Panc1 (cell line): ENCODE measurements around the gene SNRNP40. TPM values are rescaled to one million over a fixed set of nuclear protein-coding genes. Genes with fewer than 3 reads are reported as not detected.
A peak's percentile ranks its signal among the peaks of the same experiment; 100 is the strongest.
"Not testable (repeated sequence)": the region's sequence is repeated elsewhere in the genome, so short reads cannot be mapped to it uniquely, and the experiment has no call there.

Experiments used
- ATAC-seq: fragments of 200-7000 bp; cut with Tn5 transposase; 2 replicates; pipeline ENCODE4 v1.9.1; 2020; ENCODE audit warnings: mild to moderate bottlenecking, moderate library complexity
- BruUV-seq: library from RNA; stranded (reverse); fragments of 400-500 nt; replicated peaks from 2 replicates; lab custom pipeline; 2021; lab: Mats Ljungman, UMichigan
- CTCF ChIA-PET: fragments of 300-600 bp; sonication (Branson Sonifier 250); formaldehyde crosslinking; loops from one replicate; lab custom pipeline; 2022; ENCODE audit warnings: antibody characterized with exemption; lab: Charles Lee
- POLR2A ChIA-PET: fragments of 300-600 bp; sonication (Branson Sonifier 250); formaldehyde crosslinking; loops from one replicate; lab custom pipeline; 2022; ENCODE audit warnings: antibody characterized with exemption; lab: Charles Lee
- DNase-seq: peaks from one replicate; pipeline ENCODE4 v3.0.0-alpha.2; 2010; ENCODE audit warnings: low read depth, low spot score
- H3K27ac ChIP-seq: 2 replicates; pipeline ENCODE4 v1.5.1; 2011; ENCODE audit warnings: mild to moderate bottlenecking, low read length, inconsistent platforms
- H3K27me3 ChIP-seq: fragments of 200-500 bp; sonication (Bioruptor generic); 2 replicates; pipeline ENCODE4 v1.6.0; 2014; ENCODE audit warnings: low read length, inconsistent platforms; ENCODE audit not compliant: control insufficient read depth, insufficient read depth
- H3K36me3 ChIP-seq: fragments of 200-500 bp; sonication (Bioruptor generic); 2 replicates; pipeline ENCODE4 v1.5.1; 2014; ENCODE audit warnings: inconsistent platforms, mild to moderate bottlenecking, low read length, moderate library complexity; ENCODE audit not compliant: control insufficient read depth, insufficient read depth
- H3K4me1 ChIP-seq: 2 replicates; pipeline ENCODE4 v1.5.1; 2011; ENCODE audit warnings: inconsistent platforms, mild to moderate bottlenecking, low read length, moderate library complexity; ENCODE audit not compliant: control insufficient read depth, insufficient read depth
- H3K4me3 ChIP-seq, 2 experiments: 2 replicates each; pipeline ENCODE4 v1.5.1; 2011 to 2012; ENCODE audit warnings: low read depth in 2 of 2, low read length in 2 of 2, mild to moderate bottlenecking in 2 of 2, inconsistent platforms in 1 of 2, moderate library complexity in 1 of 2
- H3K9me3 ChIP-seq: fragments of 200-500 bp; sonication (Bioruptor generic); 2 replicates; pipeline ENCODE4 v1.5.1; 2014; ENCODE audit warnings: low read depth, mild to moderate bottlenecking, inconsistent platforms, low read length, moderate library complexity; ENCODE audit not compliant: control insufficient read depth, insufficient read depth
- POLR2AphosphoS5 ChIP-seq: IDR thresholded peaks from 2 replicates; pipeline ENCODE4 v1.6.1; 2012; ENCODE audit warnings: mild to moderate bottlenecking, low read depth, low read length, moderate library complexity
- SIN3A ChIP-seq: IDR thresholded peaks from 2 replicates; pipeline ENCODE4 v1.6.1; 2012; ENCODE audit warnings: low read depth, mild to moderate bottlenecking, low read length, moderate library complexity, borderline replicate concordance; ENCODE audit not compliant: insufficient read depth
- TCF7L2 ChIP-seq: IDR thresholded peaks from 2 replicates; pipeline ENCODE4 v1.6.1; 2011; ENCODE audit warnings: mild to moderate bottlenecking, low read depth, low read length, inconsistent platforms
- in situ Hi-C: cut with HindIII; loops from 2 replicates; pipeline ENCODE4 v1.10.0; 2016; ENCODE audit warnings: low sequenced_read_pairs, low pct_unique_long_range_greater_than_20kb
- intact Hi-C: fragments of 100-400 bp; cut with micrococcal nuclease; formaldehyde crosslinking; loops from one replicate; pipeline ENCODE4 v1.10.0; 2022; ENCODE audit not compliant: unreplicated experiment
- total RNA-seq: library from RNA; stranded (reverse); gene quantifications from one replicate; pipeline ENCODE4 v1.2.1, GENCODE V29; 2021; ENCODE audit not compliant: unreplicated experiment
- TF ChIP-seq, protein P1 (sequence below): fragments of 450-650 bp; IDR thresholded peaks from 2 replicates; pipeline ENCODE4 v1.5.1; 2017; ENCODE audit warnings: mild to moderate bottlenecking
- TF ChIP-seq, protein P2 (sequence below), 2 experiments: IDR thresholded peaks; 2 replicates each; pipeline ENCODE4 v1.6.1; 2011 to 2012; ENCODE audit warnings: low read depth in 2 of 2, control low read depth in 1 of 2, low read length in 1 of 2, mild to moderate bottlenecking in 1 of 2, moderate library complexity in 1 of 2; ENCODE audit not compliant: insufficient read depth in 1 of 2

Gene SNRNP40
- total RNA-seq, 1 experiment from 2014 or later: 99.3 TPM

DNA sequence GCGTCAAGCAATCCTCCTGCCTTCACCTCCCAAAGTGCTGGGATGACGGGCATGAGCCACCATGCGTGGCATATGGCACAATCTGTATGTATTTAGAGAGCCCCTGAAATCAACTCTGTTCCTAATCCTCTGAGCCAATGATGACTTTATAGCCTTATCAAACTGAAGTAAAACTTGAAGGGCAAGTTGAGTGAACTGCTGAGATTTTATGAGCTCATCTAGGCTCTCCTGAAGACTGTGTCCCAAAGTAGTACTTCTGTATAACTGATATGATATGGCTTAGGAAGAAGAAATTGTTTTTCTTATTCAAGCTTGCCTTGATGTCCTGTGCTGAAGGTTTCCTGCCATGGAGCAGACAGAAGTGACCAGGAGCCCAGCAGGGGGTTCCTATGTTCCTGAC lies 33.2 kb downstream of the SNRNP40 start:
- Histone ChIP-seq H3K27ac (no peak overlapping the region), H3K27me3 (no peaks in the 10 kb centered on the region), H3K4me1 (no peaks in the 10 kb centered on the region), H3K36me3 (peaks cover 30% of the 10 kb centered on the region), H3K9me3 (no peaks in the 10 kb centered on the region), H3K4me3 (no peak overlapping the region)
- in situ Hi-C loops (loop anchor here (5.0 kb wide), 1 partner anchor 66 kb away; no protein-coding TSS in a partner anchor), intact Hi-C loops (no loop called here)
- BruUV-seq: TSS peak; percentile 39
- ChIA-PET CTCF (interaction anchor here (0.6 to 0.7 kb wide), 2 partner anchors 33 to 78 kb away, joined by 4 to 5 read pairs; partner anchors contain the start of genes SNRNP40 and ZCCHC17), POLR2A (interaction anchor here (0.6 kb wide), 1 partner anchor 74 kb away, joined by 3 read pairs; no protein-coding TSS in a partner anchor)
- TF ChIP-seq TCF7L2 (no peak), SIN3A (no peak), POLR2AphosphoS5 (no peak)
- TF ChIP-seq, protein P1, sequence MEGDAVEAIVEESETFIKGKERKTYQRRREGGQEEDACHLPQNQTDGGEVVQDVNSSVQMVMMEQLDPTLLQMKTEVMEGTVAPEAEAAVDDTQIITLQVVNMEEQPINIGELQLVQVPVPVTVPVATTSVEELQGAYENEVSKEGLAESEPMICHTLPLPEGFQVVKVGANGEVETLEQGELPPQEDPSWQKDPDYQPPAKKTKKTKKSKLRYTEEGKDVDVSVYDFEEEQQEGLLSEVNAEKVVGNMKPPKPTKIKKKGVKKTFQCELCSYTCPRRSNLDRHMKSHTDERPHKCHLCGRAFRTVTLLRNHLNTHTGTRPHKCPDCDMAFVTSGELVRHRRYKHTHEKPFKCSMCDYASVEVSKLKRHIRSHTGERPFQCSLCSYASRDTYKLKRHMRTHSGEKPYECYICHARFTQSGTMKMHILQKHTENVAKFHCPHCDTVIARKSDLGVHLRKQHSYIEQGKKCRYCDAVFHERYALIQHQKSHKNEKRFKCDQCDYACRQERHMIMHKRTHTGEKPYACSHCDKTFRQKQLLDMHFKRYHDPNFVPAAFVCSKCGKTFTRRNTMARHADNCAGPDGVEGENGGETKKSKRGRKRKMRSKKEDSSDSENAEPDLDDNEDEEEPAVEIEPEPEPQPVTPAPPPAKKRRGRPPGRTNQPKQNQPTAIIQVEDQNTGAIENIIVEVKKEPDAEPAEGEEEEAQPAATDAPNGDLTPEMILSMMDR: no peak
- TF ChIP-seq, protein P2, sequence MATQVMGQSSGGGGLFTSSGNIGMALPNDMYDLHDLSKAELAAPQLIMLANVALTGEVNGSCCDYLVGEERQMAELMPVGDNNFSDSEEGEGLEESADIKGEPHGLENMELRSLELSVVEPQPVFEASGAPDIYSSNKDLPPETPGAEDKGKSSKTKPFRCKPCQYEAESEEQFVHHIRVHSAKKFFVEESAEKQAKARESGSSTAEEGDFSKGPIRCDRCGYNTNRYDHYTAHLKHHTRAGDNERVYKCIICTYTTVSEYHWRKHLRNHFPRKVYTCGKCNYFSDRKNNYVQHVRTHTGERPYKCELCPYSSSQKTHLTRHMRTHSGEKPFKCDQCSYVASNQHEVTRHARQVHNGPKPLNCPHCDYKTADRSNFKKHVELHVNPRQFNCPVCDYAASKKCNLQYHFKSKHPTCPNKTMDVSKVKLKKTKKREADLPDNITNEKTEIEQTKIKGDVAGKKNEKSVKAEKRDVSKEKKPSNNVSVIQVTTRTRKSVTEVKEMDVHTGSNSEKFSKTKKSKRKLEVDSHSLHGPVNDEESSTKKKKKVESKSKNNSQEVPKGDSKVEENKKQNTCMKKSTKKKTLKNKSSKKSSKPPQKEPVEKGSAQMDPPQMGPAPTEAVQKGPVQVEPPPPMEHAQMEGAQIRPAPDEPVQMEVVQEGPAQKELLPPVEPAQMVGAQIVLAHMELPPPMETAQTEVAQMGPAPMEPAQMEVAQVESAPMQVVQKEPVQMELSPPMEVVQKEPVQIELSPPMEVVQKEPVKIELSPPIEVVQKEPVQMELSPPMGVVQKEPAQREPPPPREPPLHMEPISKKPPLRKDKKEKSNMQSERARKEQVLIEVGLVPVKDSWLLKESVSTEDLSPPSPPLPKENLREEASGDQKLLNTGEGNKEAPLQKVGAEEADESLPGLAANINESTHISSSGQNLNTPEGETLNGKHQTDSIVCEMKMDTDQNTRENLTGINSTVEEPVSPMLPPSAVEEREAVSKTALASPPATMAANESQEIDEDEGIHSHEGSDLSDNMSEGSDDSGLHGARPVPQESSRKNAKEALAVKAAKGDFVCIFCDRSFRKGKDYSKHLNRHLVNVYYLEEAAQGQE (IDR thresholded peaks at IDR 0.05; ENCODE audit: insufficient read depth in 1 of 2, low read depth in 2 of 2, low read length in 1 of 2): no peak
- DNase-seq: no peak
- no peak for ATAC-seq

DNA sequence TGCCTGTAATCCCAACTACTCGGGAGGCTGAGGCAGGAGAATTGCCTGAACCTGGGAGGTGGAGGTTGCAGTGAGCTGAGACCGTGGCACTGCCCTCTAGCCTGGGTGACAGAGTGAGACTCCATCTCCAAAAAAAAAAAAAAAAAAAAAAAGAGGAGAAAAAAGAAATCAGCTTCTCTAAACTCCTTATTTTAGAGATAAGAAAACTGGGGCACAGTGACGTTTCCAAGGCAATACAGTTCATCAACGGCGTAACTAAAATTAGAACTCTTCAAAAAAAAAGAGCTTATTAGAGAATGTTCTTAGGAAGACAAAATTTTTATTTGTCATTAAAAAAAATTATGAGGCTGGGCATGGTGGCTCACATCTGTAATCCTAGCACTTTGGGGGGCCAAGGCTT lies 34.2 kb downstream of the SNRNP40 start:
- H3K27me3 ChIP-seq, H3K9me3 ChIP-seq, H3K4me1 ChIP-seq, CTCF ChIA-PET, H3K4me3 ChIP-seq, BruUV-seq, intact Hi-C loops, H3K27ac ChIP-seq, POLR2A ChIA-PET, DNase-seq, ATAC-seq: not testable (repeated sequence)
- in situ Hi-C loops: loop anchor here (5.0 kb wide), 1 partner anchor 65 kb away; no protein-coding TSS in a partner anchor
- peaks cover 32% of the 10 kb centered on the region for H3K36me3 ChIP-seq

DNA sequence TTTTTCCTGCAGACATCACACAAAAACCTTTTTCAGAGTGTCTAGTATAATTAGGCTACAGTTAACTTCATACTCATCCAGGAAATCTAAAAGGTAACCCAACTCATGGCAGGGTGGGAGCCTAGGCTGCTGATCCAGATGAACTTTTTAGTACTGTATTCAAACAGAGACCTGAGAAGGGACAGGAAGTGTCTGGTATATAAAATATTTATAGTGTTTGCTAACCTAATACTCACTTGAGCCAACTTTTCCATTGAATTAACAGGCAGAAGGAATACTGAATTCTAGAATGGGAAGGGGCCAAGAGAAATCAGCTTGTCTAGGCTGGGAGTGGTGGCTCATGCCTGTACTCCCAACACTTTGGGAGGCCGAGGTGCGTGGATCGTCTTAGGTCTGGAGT lies 34.7 kb downstream of the SNRNP40 start:
- no peaks in the 10 kb centered on the region for H3K27me3 ChIP-seq
- H3K36me3 ChIP-seq: peaks cover 32% of the 10 kb centered on the region
- H3K9me3 ChIP-seq: no peaks in the 10 kb centered on the region
- TF ChIP-seq, protein P2 (IDR thresholded peaks at IDR 0.05; ENCODE audit: insufficient read depth in 1 of 2, low read depth in 2 of 2, low read length in 1 of 2): no peak
- TF ChIP-seq SIN3A: no peak
- TF ChIP-seq, protein P1: no peak
- no peak for TF ChIP-seq TCF7L2
- no peak for TF ChIP-seq POLR2AphosphoS5
- intact Hi-C loops: no loop called here
- in situ Hi-C loops: loop anchor here (5.0 kb wide), 1 partner anchor 65 kb away; no protein-coding TSS in a partner anchor
- ATAC-seq (no peak), DNase-seq (no peak)
- no peak overlapping the region for H3K4me3 ChIP-seq
- no peak overlapping the region for H3K27ac ChIP-seq
- no TSS peak for BruUV-seq
- H3K4me1 ChIP-seq: no peaks in the 10 kb centered on the region
- ChIA-PET CTCF (no interaction called here), POLR2A (no interaction called here)
